DND-41 (cell line): ENCODE data around the gene KBTBD13.
A peak's percentile ranks its signal among the peaks of the same experiment; 100 is the strongest.

Experiments used
- CTCF ChIP-seq: IDR thresholded peaks from 2 replicates; pipeline ENCODE4 v1.5.1; 2012; ENCODE audit warnings: borderline replicate concordance, low read length, moderate library complexity, mild to moderate bottlenecking; ENCODE audit not compliant: poor library complexity, severe bottlenecking; ENCODE audit errors: extremely low read depth
- EZH2 ChIP-seq: IDR thresholded peaks from 3 replicates; pipeline ENCODE4 v1.6.1; 2012; ENCODE audit warnings: borderline replicate concordance, low read depth, mild to moderate bottlenecking, moderate library complexity, low read length, inconsistent platforms; ENCODE audit not compliant: severe bottlenecking

DNA sequence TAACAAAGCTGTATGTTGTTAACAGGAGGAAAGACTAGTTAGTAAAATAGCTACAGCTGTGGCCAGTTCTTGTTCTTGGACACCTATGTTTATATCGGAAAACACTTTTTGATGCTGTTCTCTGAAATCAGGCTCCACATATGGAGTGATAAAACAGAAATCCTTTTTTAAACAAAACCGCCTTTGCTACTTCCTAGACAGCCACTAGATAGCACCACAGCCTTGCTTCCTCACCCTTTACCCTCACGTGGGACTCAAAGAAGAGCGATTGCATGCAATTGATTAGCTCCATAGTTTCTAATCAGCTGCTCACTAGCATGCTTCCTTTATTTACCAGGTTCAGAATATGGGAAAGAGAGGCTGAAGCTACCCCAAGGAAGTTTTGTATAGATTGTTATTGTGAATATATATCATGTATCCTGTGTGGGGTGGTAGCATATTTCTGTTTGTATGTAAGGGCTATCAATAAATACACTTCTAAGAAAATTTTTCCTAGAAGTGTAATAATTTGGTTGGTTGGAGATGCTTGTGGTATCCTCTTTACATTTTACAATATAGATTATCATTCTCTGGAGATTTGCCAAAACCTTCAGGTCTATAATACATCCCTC is 42.8 kb upstream of the KBTBD13 start:
- TF ChIP-seq CTCF = peak; percentile 58
- no peak for TF ChIP-seq EZH2
